Activated naive CD4-positive, alpha-beta T cell treated with anti-CD3 and anti-CD28 coated beads for 36 hours (primary cell): Measurements from ENCODE around the gene AMPD2. TPM values are rescaled to one million over a fixed set of nuclear protein-coding genes. Genes with fewer than 3 reads are reported as not detected.

ENCODE experiments used
- CTCF ChIA-PET: fragments of 350-600 bp; sonication (Branson Sonifier 250); formaldehyde crosslinking; loops from one replicate; lab custom pipeline; 2021; ENCODE audit warnings: antibody characterized with exemption; lab: Charles Lee
- DNase-seq: peaks from one replicate; pipeline ENCODE4 v3.0.0-alpha.2; 2020
- H3K27ac Mint-ChIP-seq: one replicate; pipeline ENCODE4 v1.8.0; 2021; ENCODE audit warnings: mild to moderate bottlenecking, mixed read lengths
- H3K27me3 Mint-ChIP-seq: one replicate; pipeline ENCODE4 v1.8.0; 2021; ENCODE audit warnings: low read depth, mixed read lengths
- H3K36me3 Mint-ChIP-seq: one replicate; pipeline ENCODE4 v1.8.0; 2021; ENCODE audit warnings: low read depth, mixed read lengths
- H3K4me1 Mint-ChIP-seq: one replicate; pipeline ENCODE4 v1.8.0; 2021; ENCODE audit warnings: low read depth, mixed read lengths
- H3K4me3 Mint-ChIP-seq: one replicate; pipeline ENCODE4 v1.8.0; 2021; ENCODE audit warnings: mild to moderate bottlenecking, moderate library complexity, mixed read lengths
- H3K9me3 Mint-ChIP-seq: one replicate; pipeline ENCODE4 v1.8.0; 2021; ENCODE audit warnings: mixed read lengths
- intact Hi-C: fragments of 100-400 bp; cut with micrococcal nuclease; formaldehyde crosslinking; loops from one replicate; pipeline ENCODE4 v1.15.1; 2023
- total RNA-seq, 2 experiments: library from RNA; stranded (reverse); gene quantifications; one replicate each; pipeline ENCODE4 v1.2.3, GENCODE V29; 2021

AMPD2 gene
- total RNA-seq, 2 experiments from 2014 or later = 41.3 to 56.9 TPM

DNA sequence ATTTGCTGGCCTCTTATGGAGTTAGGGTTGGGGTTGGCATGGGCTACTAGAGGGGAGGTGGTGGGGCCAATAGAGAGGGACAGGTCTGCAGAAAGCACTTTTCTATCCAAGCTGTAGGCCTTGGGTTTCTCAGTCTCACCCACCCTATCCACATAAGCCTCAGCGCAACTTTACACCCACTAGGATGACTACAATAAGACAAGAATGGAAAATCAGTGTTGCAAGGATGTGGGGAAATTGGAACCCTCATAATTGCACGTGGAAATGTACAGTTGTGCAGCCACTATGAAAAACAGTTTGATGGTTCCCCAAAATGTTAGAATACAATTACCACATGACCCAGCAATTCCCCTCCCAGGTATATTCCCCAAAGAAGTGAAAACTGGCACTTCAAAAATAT lies 22.2 kb downstream of the AMPD2 start:
- H3K36me3 Mint-ChIP-seq = no peaks in the 10 kb centered on the region
- no peaks in the 10 kb centered on the region for H3K9me3 Mint-ChIP-seq
- H3K27me3 Mint-ChIP-seq = no peaks in the 10 kb centered on the region
- no peak overlapping the region for H3K27ac Mint-ChIP-seq
- CTCF ChIA-PET = interaction anchor here (0.9 to 13.1 kb wide), 12 partner anchors 9 to 341 kb away, joined by 3 to 283 read pairs (median 24); partner anchors contain the start of genes AHCYL1, GPR61 and GSTM4
- no peak overlapping the region for H3K4me3 Mint-ChIP-seq
- peaks cover 5% of the 10 kb centered on the region for H3K4me1 Mint-ChIP-seq
- no peak for DNase-seq
- intact Hi-C loops = no loop called here

DNA sequence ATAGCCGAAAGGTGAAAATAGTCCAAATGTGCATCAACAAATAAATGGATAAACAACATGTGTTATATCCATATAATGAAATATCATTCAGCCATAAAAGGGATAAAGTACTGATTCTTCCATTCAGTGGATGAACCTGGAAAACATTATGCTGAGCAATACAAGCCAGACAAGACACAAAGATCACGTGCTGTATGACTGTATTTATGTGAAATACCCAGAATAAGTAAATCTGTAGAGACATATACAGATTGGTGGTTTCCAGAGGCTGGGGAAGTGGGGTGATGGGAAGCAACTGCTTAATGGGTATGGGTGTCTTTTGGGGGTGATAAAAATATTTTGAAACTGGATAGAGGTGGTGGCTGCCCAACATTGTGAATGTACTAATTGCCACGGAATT lies 23.0 kb downstream of the AMPD2 start:
- CTCF ChIA-PET = interaction anchor here (0.7 to 13.1 kb wide), 8 partner anchors 8 to 368 kb away, joined by 3 to 283 read pairs (median 8); partner anchors contain the start of genes AHCYL1 and GNAI3
- Mint-ChIP-seq H3K4me3 (no peak overlapping the region), H3K27ac (no peak overlapping the region), H3K36me3 (no peaks in the 10 kb centered on the region), H3K4me1 (peaks cover 5% of the 10 kb centered on the region), H3K27me3 (no peaks in the 10 kb centered on the region), H3K9me3 (no peaks in the 10 kb centered on the region)
- no peak for DNase-seq
- intact Hi-C loops = loop anchor here (1.0 kb wide), 2 partner anchors 131 to 342 kb away; partner anchors contain the start of gene AHCYL1

DNA sequence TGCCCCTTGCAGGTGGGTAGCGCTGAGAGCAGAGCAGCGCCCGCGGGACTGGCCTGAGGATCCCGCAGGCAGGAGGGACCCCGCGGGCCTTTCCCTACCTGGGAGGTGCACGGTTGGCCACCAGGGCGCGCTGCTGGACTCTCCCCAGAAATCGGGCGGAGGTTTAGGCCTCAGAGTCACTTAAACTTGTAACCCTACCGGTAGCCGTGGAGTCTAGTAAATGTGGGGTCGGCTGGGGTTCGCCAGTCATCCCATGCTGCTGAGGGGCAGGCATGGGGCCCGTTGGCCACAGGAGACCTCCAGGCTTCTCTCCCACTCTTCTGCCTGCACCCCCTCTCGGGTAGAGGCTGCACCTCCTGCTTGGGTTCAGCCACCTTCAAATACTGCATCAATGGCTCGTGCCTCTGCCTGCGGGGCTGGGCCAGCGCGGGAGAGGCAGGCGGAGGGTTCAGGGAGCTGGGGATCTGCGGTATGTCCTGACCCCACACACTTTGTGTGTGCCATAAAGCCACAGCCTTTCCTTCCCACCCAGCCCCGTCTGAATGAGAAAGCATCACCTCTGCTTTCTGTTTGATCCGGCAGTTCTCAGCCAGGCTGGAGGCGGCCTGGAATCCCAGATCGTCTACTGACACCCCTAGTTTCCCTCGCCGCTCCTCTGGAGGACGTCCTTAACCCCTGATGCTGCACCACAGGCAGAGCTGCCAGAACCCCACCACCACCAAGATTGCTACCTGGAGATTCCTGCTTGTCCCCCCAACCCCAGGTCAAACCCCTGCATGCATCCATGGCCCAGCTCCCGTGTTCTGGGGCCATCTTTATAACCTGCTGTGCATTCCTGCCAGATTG lies 24.0 kb downstream of the AMPD2 start:
- no peaks in the 10 kb centered on the region for H3K27me3 Mint-ChIP-seq

DNA sequence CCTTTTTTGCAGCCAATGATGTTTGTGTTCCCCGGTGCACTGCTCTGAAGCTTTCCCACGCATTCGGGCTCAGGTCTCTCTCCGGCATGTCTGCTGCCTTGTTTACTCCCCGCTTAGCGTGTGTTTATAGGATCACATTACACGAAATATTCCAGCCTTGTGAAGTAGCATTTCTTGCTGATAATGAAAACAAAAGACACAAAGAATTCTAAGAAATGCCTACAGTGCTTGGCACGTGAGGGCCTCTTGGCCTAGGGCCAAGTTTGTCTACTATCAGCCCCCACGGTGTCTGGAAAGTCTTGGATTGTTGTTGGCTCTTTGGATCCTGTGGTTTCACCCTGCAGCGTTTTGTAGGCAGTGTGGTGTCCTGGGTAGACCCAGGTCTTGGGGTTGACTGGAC lies 25.0 kb downstream of the AMPD2 start:
- Mint-ChIP-seq H3K9me3 (no peaks in the 10 kb centered on the region), H3K4me3 (no peak overlapping the region), H3K36me3 (no peaks in the 10 kb centered on the region), H3K27ac (no peak overlapping the region), H3K27me3 (no peaks in the 10 kb centered on the region), H3K4me1 (peaks cover 5% of the 10 kb centered on the region)
- CTCF ChIA-PET = interaction anchor here (0.7 to 13.1 kb wide), 7 partner anchors 18 to 340 kb away, joined by 3 to 283 read pairs (median 8); partner anchors contain the start of genes AHCYL1 and GNAI3
- DNase-seq = no peak
- intact Hi-C loops = no loop called here

More for the DNA sequence above, 24.0 kb downstream of the AMPD2 start:
- Mint-ChIP-seq H3K4me3 (no peak overlapping the region), H3K9me3 (no peaks in the 10 kb centered on the region), H3K27ac (no peak overlapping the region), H3K4me1 (peaks cover 5% of the 10 kb centered on the region), H3K36me3 (no peaks in the 10 kb centered on the region)
- DNase-seq = peak; percentile 94
- CTCF ChIA-PET = interaction anchor here (0.6 to 13.1 kb wide), 13 partner anchors 9 to 367 kb away, joined by 3 to 283 read pairs (median 5); partner anchors contain the start of genes AHCYL1, GNAI3 and GSTM4
- intact Hi-C loops = loop anchor here (1.0 kb wide), 2 partner anchors 130 to 341 kb away; partner anchors contain the start of gene AHCYL1

DNA sequence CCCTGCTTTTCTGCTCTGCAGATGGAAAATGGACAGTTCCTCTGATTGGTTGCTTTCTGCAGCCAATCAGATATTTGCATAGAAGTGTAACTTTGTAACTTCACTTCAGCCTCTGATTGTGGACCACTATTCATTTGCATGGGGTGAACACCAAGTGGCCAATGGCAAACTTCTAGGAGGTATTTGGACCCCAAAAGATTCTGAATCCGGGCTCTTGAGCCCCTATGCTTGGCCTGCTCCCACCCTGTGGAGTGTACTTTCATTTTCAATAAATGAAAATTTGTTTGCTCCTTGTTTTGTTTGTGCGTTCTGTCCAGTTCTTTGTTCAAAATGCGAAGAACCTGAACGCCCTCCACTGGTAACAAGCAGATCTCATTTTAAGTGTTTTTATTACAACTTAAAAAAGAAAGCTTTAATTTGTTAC lies 29.9 kb downstream of the AMPD2 start:
- Mint-ChIP-seq H3K4me3 (no peak overlapping the region), H3K27me3 (peaks cover 6% of the 10 kb centered on the region), H3K36me3 (no peaks in the 10 kb centered on the region), H3K4me1 (no peaks in the 10 kb centered on the region), H3K27ac (no peak overlapping the region), H3K9me3 (no peaks in the 10 kb centered on the region)
- intact Hi-C loops = no loop called here
- CTCF ChIA-PET = interaction anchor here (0.9 to 6.2 kb wide), 6 partner anchors 9 to 335 kb away, joined by 3 to 93 read pairs (median 8); partner anchors contain the start of gene AHCYL1
- no peak for DNase-seq

DNA sequence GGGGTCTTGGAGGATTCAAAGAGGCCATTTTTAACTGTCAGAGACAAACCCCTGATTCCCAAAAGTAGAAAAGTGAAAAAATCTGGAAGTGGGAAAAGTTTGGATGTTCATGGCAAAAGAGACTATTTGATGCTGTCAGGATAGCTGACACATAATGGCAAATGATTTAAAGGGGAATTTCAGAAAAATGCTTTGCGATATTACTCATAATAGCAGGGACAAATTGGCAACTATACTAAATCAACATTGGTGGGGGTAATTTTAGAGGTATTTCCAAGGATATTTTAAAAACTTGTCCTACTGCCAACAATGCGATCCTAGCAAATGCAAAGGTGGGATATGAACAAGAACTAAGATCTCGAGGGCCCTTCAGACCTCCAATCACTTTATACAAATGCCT lies 31.0 kb downstream of the AMPD2 start:
- H3K27ac Mint-ChIP-seq = no peak overlapping the region

DNA sequence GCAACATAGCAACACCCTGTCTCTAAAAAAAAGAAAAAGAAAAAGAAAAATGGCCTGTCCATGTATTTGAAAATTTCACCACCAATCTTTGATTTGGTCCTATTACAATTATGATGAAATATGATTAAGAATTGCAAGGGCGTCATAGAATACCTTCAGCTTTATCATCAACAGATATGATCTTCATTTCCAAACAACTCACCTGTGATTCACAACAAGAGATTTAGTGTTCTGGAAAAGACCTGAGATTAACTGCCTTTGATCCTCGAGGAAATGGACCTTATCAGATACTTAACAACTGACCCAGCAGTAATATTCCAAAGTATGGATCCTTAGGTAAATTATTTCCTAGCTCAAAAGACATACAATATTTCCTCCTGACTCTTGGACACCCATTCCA lies 32.8 kb downstream of the AMPD2 start:
- CTCF ChIA-PET = interaction anchor here (1.2 to 6.2 kb wide), 7 partner anchors 9 to 332 kb away, joined by 3 to 93 read pairs (median 7); partner anchors contain the start of gene AHCYL1
- Mint-ChIP-seq H3K9me3 (no peaks in the 10 kb centered on the region), H3K27me3 (peaks cover 10% of the 10 kb centered on the region), H3K4me3 (no peak overlapping the region), H3K27ac (no peak overlapping the region), H3K36me3 (no peaks in the 10 kb centered on the region), H3K4me1 (peaks cover 15% of the 10 kb centered on the region)
- DNase-seq = no peak
- intact Hi-C loops = no loop called here

More for the DNA sequence above, 31.0 kb downstream of the AMPD2 start:
- Mint-ChIP-seq H3K27me3 (peaks cover 10% of the 10 kb centered on the region), H3K4me3 (no peak overlapping the region), H3K36me3 (no peaks in the 10 kb centered on the region), H3K4me1 (peaks cover 10% of the 10 kb centered on the region), H3K9me3 (no peaks in the 10 kb centered on the region)
- intact Hi-C loops = no loop called here
- DNase-seq = no peak
- CTCF ChIA-PET = interaction anchor here (1.0 to 6.2 kb wide), 10 partner anchors 10 to 333 kb away, joined by 3 to 93 read pairs (median 6); partner anchors contain the start of genes AHCYL1 and GNAI3

DNA sequence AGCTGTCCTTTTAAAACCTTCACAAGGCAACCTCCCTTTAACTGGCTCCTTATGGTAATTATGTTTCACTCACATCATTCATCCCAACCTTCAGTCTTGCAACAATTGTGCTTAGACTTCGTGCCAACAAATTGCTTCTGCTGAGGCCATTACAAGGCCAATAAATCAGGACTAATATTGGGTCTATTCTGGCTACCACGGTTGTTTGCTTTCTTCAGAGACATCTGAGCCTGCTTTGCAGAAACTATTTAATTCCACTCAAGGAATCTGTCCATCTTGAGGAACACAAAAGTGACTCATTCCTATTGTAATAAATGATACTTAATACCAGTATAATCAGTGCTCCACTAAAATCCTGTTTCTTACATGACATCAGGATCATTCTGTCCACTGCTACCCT lies 33.7 kb downstream of the AMPD2 start:
- Mint-ChIP-seq H3K4me3 (no peak overlapping the region), H3K9me3 (no peaks in the 10 kb centered on the region)

DNA sequence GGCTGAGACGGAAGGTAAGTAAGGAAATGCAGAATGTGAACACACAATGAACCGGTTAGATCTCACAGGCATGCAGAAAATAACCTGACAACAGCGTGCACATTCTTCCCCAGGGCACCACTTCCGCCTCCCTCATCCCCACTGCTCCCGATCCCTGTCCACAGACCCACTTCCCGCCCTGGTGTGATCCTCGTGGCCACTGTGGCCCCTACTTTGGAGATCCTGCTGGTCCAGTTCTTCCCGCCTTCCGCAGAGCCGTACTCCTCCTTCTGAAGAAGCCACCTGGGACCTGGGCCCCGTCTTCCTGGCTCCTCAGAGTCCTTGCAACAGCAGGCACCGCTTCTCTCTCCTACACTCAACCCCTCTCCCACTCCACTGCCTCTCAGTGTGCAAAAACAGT lies 34.9 kb downstream of the AMPD2 start:
- no peaks in the 10 kb centered on the region for H3K9me3 Mint-ChIP-seq
- H3K4me1 Mint-ChIP-seq = peaks cover 15% of the 10 kb centered on the region
- no peak overlapping the region for H3K4me3 Mint-ChIP-seq
- CTCF ChIA-PET = interaction anchor here (4.5 kb wide), 1 partner anchor 14 kb away, joined by 27 read pairs; no protein-coding TSS in a partner anchor
- H3K36me3 Mint-ChIP-seq = no peaks in the 10 kb centered on the region
- H3K27me3 Mint-ChIP-seq = peaks cover 10% of the 10 kb centered on the region
- no peak for DNase-seq
- no peak overlapping the region for H3K27ac Mint-ChIP-seq
- intact Hi-C loops = no loop called here

More for the DNA sequence above, 33.7 kb downstream of the AMPD2 start:
- Mint-ChIP-seq H3K27ac (no peak overlapping the region), H3K4me1 (peaks cover 15% of the 10 kb centered on the region), H3K36me3 (no peaks in the 10 kb centered on the region), H3K27me3 (peaks cover 10% of the 10 kb centered on the region)
- DNase-seq = no peak
- intact Hi-C loops = no loop called here
- CTCF ChIA-PET = interaction anchor here (0.9 to 6.2 kb wide), 5 partner anchors 10 to 331 kb away, joined by 3 to 93 read pairs (median 7); partner anchors contain the start of gene AHCYL1

DNA sequence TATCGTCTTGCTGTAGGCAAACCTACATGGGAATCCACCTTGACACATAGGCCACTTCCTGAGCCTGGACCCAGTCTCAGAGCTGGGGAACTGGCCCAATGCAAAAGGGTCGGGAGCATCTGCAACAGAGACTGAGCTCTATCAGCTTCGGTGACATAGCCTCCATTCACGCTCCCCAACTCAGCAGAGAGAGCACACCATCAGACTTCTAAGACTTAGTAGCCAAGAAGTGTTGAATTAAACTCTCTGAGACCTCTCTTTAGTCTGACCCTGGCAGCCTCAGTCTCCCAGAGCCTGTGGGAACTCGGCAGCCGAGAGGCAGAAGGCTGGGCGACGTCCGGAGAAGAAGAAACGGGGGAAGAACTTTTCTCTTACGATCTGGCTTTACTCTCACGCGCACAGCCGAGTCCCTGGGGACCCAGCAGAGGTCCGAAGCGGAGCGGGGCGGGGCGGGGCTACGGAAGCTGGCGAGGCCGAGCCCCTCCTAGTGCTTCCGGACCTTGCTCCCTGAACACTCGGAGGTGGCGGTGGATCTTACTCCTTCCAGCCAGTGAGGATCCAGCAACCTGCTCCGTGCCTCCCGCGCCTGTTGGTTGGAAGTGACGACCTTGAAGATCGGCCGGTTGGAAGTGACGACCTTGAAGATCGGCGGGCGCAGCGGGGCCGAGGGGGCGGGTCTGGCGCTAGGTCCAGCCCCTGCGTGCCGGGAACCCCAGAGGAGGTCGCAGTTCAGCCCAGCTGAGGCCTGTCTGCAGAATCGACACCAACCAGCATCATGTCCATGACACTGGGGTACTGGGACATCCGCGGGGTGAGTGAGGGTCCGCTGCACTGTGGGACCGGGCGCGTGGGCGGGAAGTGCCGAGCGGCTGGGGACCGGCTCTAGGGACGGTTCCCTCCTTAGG lies 36.2 kb downstream of the AMPD2 start, which contains the start of gene GSTM4:
TSS of gene GSTM4 (plus strand) at position 485 of the 905 bp plus-strand sequence. CDS start at position 776, 291 bp downstream.
- peaks cover 15% of the 10 kb centered on the region for H3K4me1 Mint-ChIP-seq
- intact Hi-C loops = no loop called here
- peaks cover 10% of the 10 kb centered on the region for H3K27me3 Mint-ChIP-seq
- peak within 1 kb of the TSS; percentile 82 for H3K4me3 Mint-ChIP-seq
- DNase-seq = peak; percentile 69
- no peaks in the 10 kb centered on the region for H3K9me3 Mint-ChIP-seq
- peak within 1 kb of the TSS; percentile 28 for H3K27ac Mint-ChIP-seq
- H3K36me3 Mint-ChIP-seq = no peaks in the 10 kb centered on the region
- CTCF ChIA-PET = interaction anchor here (0.5 to 4.5 kb wide), 10 partner anchors 10 to 466 kb away, joined by 3 to 27 read pairs (median 3); partner anchors contain the start of genes AHCYL1, AMPD2, GNAT2 and GSTM2

DNA sequence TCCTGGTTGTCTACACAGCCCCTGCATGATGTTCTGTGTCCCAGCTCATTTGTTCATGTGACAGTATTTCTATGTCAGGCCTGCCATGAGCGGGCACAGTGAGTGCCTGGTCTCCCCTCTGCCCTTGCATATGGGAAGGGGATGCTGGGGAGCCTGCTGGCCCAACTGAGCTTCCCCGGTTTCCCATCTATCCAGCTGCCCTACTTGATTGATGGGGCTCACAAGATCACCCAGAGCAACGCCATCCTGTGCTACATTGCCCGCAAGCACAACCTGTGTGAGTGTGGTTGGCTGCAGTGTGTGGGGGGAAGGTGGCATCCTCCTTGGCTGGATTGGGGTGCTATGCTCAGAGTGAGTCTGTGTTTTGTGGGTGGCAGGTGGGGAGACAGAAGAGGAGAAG lies 37.8 kb downstream of the AMPD2 start:
- Mint-ChIP-seq H3K4me3 (peak overlapping the region; percentile 26), H3K36me3 (no peaks in the 10 kb centered on the region)
- DNase-seq = no peak

More for the DNA sequence above, 37.8 kb downstream of the AMPD2 start:
- Mint-ChIP-seq H3K4me1 (peaks cover 15% of the 10 kb centered on the region), H3K27ac (no peak overlapping the region), H3K27me3 (peaks cover 7% of the 10 kb centered on the region), H3K9me3 (no peaks in the 10 kb centered on the region)
- CTCF ChIA-PET = interaction anchor here (0.6 to 4.5 kb wide), 3 partner anchors 17 to 391 kb away, joined by 4 to 27 read pairs (median 6); no protein-coding TSS in a partner anchor
- intact Hi-C loops = no loop called here
